PFSK-1 (cell line): ENCODE measurements around the gene NUP160.

Source experiments
- FOXP2 ChIP-seq: optimal IDR thresholded peaks from 2 replicates; pipeline ENCODE3; 2011; ENCODE audit warnings: borderline replicate concordance, control low read depth, inconsistent platforms; ENCODE audit not compliant: insufficient read depth; ENCODE audit errors: extremely low read length, extremely low read depth
- POLR2AphosphoS5 ChIP-seq: IDR thresholded peaks from 2 replicates; pipeline ENCODE4 v1.6.1; 2012; ENCODE audit warnings: low read depth, mild to moderate bottlenecking, control low read depth, low read length, moderate library complexity
- SIN3A ChIP-seq: IDR thresholded peaks from 2 replicates; pipeline ENCODE4 v1.6.1; 2012; ENCODE audit warnings: mild to moderate bottlenecking, low read length, moderate library complexity, borderline replicate concordance; ENCODE audit not compliant: insufficient read depth
- TAF1 ChIP-seq: IDR thresholded peaks from 2 replicates; pipeline ENCODE4 v1.6.1; 2012; ENCODE audit warnings: low read length, control low read depth, borderline replicate concordance; ENCODE audit not compliant: insufficient read depth
- TF ChIP-seq, protein P1 (sequence below), 2 experiments: IDR thresholded peaks; 2 replicates each; pipeline versions ENCODE4 v1.6.1 to v1.8.0; 2011 to 2012; ENCODE audit warnings: low read depth in 2 of 2, low read length in 2 of 2, control low read depth in 1 of 2, inconsistent platforms in 1 of 2, mild to moderate bottlenecking in 1 of 2, moderate library complexity in 1 of 2; ENCODE audit not compliant: insufficient read depth in 1 of 2

The NUP160 gene

DNA sequence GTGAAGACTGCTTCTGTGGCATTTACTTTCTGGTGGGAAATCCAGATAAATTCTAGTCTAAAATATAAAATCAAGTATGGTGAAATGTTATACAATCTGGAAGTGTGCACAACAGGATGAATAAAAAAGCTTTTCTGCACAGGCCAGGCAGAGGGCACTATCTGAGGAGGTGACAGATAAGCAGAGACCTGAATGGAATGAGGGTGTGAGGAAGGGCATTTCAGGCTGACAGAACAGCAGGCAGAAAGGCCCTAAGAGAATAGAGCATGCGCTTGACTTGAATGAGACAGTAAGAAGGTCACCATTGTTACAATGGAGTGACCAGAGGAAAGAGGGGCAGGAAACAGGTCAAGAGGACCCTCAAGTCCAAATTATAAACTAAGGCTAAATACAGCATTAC is 47.4 kb downstream of the NUP160 start:
- TF ChIP-seq FOXP2 (no peak), TAF1 (no peak), POLR2AphosphoS5 (no peak), SIN3A (no peak)
- TF ChIP-seq, protein P1, sequence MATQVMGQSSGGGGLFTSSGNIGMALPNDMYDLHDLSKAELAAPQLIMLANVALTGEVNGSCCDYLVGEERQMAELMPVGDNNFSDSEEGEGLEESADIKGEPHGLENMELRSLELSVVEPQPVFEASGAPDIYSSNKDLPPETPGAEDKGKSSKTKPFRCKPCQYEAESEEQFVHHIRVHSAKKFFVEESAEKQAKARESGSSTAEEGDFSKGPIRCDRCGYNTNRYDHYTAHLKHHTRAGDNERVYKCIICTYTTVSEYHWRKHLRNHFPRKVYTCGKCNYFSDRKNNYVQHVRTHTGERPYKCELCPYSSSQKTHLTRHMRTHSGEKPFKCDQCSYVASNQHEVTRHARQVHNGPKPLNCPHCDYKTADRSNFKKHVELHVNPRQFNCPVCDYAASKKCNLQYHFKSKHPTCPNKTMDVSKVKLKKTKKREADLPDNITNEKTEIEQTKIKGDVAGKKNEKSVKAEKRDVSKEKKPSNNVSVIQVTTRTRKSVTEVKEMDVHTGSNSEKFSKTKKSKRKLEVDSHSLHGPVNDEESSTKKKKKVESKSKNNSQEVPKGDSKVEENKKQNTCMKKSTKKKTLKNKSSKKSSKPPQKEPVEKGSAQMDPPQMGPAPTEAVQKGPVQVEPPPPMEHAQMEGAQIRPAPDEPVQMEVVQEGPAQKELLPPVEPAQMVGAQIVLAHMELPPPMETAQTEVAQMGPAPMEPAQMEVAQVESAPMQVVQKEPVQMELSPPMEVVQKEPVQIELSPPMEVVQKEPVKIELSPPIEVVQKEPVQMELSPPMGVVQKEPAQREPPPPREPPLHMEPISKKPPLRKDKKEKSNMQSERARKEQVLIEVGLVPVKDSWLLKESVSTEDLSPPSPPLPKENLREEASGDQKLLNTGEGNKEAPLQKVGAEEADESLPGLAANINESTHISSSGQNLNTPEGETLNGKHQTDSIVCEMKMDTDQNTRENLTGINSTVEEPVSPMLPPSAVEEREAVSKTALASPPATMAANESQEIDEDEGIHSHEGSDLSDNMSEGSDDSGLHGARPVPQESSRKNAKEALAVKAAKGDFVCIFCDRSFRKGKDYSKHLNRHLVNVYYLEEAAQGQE (IDR thresholded peaks at IDR 0.05; ENCODE audit: insufficient read depth in 1 of 2, low read depth in 2 of 2, low read length in 2 of 2), result no peak

DNA sequence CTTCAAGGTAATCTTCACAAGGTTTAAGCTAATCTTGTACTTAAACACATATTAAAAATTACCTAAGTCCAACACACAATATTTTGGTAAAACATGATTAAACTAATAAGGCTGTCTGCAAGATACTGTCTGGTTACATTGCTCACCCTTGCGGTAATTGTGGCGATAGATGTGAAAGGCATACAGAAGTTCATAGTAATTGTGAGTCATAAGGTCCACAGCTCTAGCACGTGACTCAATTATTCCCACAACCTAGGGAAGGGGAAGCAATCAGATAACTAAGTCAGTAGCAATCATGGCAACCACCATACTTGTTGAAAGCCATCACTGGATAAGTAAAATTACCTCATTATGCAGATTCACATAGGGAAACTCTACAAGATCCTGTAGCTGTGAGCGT is 50.5 kb downstream of the NUP160 start:
- TF ChIP-seq POLR2AphosphoS5 (no peak), TAF1 (no peak), FOXP2 (no peak), SIN3A (no peak)
- TF ChIP-seq, protein P1 (IDR thresholded peaks at IDR 0.05; ENCODE audit: insufficient read depth in 1 of 2, low read depth in 2 of 2, low read length in 2 of 2), result no peak

DNA sequence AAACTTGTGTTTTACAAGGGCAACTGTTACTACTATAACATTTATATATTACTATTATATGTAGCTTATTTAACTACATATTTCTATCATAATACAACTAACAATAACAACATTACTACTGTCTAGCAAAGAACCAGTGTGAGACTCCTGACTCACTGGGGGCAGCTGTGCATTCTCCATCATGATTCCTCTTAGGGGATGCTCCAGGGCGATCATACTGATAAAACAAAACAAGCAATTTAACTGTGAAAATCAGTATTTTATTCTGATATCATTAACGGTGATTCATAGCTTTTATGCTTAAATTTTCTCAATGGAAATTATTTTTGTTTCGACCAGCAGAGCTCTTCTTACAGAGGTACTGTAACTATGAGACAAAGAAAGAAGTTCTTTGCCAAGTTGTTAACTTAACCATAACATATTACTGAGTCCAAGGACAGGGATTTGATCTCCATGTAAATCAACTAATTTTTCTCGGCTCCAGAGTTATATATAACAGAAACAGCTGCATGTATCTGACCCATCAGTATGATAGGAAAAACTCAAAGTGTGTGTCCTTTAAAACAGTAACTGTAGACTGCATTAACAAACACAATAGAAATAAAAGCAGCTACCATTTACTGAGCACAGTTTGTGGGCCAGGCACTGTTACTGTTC is 56.2 kb downstream of the NUP160 start:
- TF ChIP-seq SIN3A (no peak), POLR2AphosphoS5 (no peak), FOXP2 (no peak), TAF1 (no peak)
- TF ChIP-seq, protein P1 (IDR thresholded peaks at IDR 0.05; ENCODE audit: insufficient read depth in 1 of 2, low read depth in 2 of 2, low read length in 2 of 2), result no peak

DNA sequence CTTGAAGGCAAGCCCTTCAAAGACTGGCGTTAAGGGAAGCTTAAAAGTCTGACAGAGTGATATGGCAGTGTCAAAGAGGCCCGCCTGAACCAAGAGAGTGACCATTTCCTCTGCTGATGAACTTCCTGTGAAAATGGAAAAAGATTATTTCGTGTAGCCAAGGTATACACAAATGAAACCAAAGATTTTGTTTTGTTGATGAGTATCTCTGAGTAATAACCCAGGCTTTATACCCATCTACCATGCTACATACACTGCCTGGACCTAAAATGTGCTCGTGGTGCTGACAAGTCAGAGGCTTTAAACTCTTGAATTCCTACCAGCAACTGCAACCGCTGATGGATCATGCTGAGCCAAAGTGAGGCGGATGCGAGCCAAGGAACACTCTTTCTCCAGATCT is 60.0 kb downstream of the NUP160 start:
- TF ChIP-seq POLR2AphosphoS5 (no peak), FOXP2 (no peak), TAF1 (no peak), SIN3A (no peak)
- TF ChIP-seq, protein P1 (IDR thresholded peaks at IDR 0.05; ENCODE audit: insufficient read depth in 1 of 2, low read depth in 2 of 2, low read length in 2 of 2), result no peak

DNA sequence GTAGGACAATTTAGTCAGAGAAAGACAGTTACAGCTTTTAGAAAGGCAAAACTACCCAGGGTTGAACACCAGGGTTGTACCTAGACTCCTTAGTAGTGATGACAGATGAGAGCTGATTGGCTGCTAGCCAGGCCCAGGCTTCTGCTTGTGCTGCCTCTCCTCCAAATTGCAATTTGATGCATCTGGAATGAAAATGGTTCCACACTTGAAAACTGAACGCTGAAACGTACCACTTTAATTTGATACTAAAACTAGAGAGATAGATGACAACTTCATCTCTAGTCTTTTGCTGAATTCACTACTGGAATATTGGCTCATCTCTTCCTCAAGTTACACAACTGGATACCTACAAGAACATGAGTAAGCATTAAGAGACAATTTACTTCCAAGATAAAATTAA is 61.8 kb downstream of the NUP160 start:
- no peak for TF ChIP-seq SIN3A
- no peak for TF ChIP-seq FOXP2
- TF ChIP-seq, protein P1 (IDR thresholded peaks at IDR 0.05; ENCODE audit: insufficient read depth in 1 of 2, low read depth in 2 of 2, low read length in 2 of 2), result no peak
- TF ChIP-seq TAF1, result no peak
- no peak for TF ChIP-seq POLR2AphosphoS5
